HG03571 (cell line): ENCODE results near the gene PIEZO1.

ENCODE experiments used
- ATAC-seq: cut with Tn5 transposase; IDR thresholded peaks from one replicate; pipeline ENCODE4 v1.9.1; 2021; ENCODE audit not compliant: unreplicated experiment

Gene PIEZO1

GRCh38 chr16:88753602-88754001, 31.4 kb downstream of the PIEZO1 start:
- no peak for ATAC-seq

GRCh38 chr16:88753191-88753590, 31.8 kb downstream of the PIEZO1 start:
- ATAC-seq: no peak

GRCh38 chr16:88752386-88753002, 32.5 kb downstream of the PIEZO1 start:
- no peak for ATAC-seq

- no peak for ATAC-seq
These were observed 34.2 kb downstream of the PIEZO1 start for GRCh38 chr16:88750854-88751253.

- ATAC-seq: no peak
These were observed 35.7 kb downstream of the PIEZO1 start for GRCh38 chr16:88749358-88749757.

- no peak for ATAC-seq
These were observed 36.7 kb downstream of the PIEZO1 start for GRCh38 chr16:88748364-88748763.

- ATAC-seq: no peak
These were observed 37.3 kb downstream of the PIEZO1 start for GRCh38 chr16:88747588-88748301.

- ATAC-seq: no peak
These were observed 38.5 kb downstream of the PIEZO1 start for GRCh38 chr16:88746506-88746905.

- ATAC-seq: no peak
These were observed 40.2 kb downstream of the PIEZO1 start for GRCh38 chr16:88744577-88745521.

- ATAC-seq: no peak
These were observed 41.1 kb downstream of the PIEZO1 start for GRCh38 chr16:88743693-88744576.

- ATAC-seq: no peak
These were observed 42.0 kb downstream of the PIEZO1 start for GRCh38 chr16:88742896-88743605.

- ATAC-seq: no peak
These were observed 43.7 kb downstream of the PIEZO1 start for GRCh38 chr16:88741368-88741767.

GRCh38 chr16:88740727-88741055, 44.3 kb downstream of the PIEZO1 start:
- no peak for ATAC-seq

GRCh38 chr16:88739977-88740726, 44.9 kb downstream of the PIEZO1 start:
- no peak for ATAC-seq

GRCh38 chr16:88739139-88739976, 45.7 kb downstream of the PIEZO1 start:
- no peak for ATAC-seq

- no peak for ATAC-seq
These were observed 46.6 kb downstream of the PIEZO1 start for GRCh38 chr16:88738151-88739084.

GRCh38 chr16:88737298-88738150, 47.5 kb downstream of the PIEZO1 start:
- no peak for ATAC-seq
